ENCODE measurements around the gene KCMF1. TPM values are rescaled to one million over a fixed set of nuclear protein-coding genes. Genes with fewer than 3 reads are reported as not detected.
A peak's percentile ranks its signal among the peaks of the same experiment; 100 is the strongest.

The KCMF1 gene
- total and polyA plus RNA-seq, 2 of the 13 experiments (the other 11 are each of a cell fraction or from before 2014, with no cell fraction given), result 62.1 to 116 TPM

DNA sequence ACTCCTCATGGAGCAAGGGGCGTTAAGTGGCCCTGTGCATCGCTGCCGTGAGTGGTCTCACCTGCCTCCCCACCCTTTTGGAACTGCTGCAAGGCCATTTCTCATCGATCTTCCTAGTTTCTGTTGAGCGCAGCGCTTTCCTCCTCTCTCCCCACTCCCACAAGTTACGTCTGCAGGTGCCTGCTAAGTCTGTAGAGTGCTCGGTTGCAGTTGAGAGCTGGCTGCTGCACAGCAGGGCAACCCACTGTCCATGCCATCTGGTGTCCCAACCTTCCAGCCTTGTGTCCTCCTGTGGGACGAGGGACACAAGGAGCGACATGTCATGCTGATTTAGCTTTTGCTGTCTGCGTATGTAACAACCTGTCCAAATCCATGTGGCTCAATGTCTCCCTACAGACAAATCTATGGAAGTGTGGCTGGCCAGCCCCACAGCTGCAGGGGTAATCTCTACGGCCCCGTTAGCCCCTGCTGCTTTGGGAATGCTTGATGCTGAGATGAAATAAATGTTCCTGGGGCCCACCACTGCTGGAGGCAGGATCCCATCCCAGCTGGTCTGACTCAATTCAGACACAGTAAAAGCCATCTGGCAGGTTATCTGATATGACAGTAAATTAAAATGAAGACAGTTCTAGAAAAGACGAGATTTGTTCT is 94.1 kb downstream of the KCMF1 start (continued):
- TF ChIP-seq CEBPB (IDR thresholded peaks at IDR 0.05; ENCODE audit: borderline replicate concordance, low read depth, low read length) (no peak), RBM22 (optimal IDR thresholded peaks at IDR 0.05; ENCODE audit: low read length) (no peak), ZNF30 (CRISPR knock-in tag; IDR thresholded peaks at IDR 0.05) (no peak)
- TF ChIP-seq, protein P1, sequence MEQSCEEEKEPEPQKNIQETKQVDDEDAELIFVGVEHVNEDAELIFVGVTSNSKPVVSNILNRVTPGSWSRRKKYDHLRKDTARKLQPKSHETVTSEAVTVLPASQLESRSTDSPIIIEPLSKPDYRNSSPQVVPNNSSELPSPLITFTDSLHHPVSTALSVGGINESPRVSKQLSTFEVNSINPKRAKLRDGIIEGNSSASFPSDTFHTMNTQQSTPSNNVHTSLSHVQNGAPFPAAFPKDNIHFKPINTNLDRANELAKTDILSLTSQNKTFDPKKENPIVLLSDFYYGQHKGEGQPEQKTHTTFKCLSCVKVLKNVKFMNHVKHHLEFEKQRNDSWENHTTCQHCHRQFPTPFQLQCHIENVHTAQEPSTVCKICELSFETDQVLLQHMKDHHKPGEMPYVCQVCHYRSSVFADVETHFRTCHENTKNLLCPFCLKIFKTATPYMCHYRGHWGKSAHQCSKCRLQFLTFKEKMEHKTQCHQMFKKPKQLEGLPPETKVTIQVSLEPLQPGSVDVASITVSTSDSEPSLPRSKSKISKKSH (CRISPR knock-in tag; IDR thresholded peaks at IDR 0.05; ENCODE audit: borderline replicate concordance), result no peak

DNA sequence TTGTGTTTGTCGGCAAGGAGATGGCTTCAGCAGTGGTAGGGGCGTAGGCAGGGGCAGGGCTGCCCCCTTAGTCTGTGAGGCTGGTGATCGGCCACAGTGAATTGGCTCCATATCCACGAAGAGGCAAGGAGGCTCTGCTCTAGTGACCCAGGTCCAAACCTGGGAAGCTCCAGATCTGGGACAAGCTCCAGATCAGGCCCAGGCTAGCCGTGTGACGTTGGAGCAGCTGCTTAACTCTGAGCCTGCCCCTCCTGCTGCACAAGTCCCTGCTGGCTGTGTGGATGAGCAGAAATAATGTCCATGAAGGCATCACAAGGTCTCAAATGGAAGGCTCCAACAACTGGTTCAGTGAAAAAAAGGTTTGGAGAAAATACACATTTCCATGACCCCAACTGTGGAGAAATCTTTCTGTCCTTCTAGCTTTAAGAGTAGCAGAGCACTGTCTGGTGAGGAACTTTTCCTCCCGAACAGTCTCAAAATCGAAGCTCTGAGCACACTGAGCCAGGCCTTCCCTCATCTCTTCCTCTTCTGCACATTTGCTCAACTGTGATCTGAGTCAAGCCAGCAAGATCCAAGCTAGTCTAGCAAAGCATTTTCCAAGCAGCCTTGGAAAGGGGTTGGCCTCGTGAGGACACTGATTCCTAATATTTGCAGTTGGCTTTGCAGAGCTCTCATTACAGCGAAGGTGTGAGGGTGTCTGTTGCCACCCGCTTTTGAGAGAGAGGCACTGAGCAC is 95.2 kb downstream of the KCMF1 start:
- no peak for DNase-seq (ENCODE audit: low spot score)
- no peak for FAIRE-seq

More for the DNA sequence above, 95.2 kb downstream of the KCMF1 start:
- WGBS (ENCODE audit: low lambda C conversion rate), result 10% methylated on average over 10 of the region's 11 CpGs
- Histone ChIP-seq H3K27ac (ENCODE audit: extremely low read length, insufficient read depth, low read length) (no peak overlapping the region), H3K9me3 (ENCODE audit: low read length) (no peaks in the 10 kb centered on the region), H3K36me3 (replicated peaks in 1 of 2; ENCODE audit: control insufficient read depth in 1 of 2, insufficient read depth in 2 of 2, low read length in 2 of 2) (no peaks in the 10 kb centered on the region), H2AFZ (ENCODE audit: low read length) (no peak overlapping the region), H3K4me2 (ENCODE audit: low read depth, low read length) (peak overlapping the region; percentile 81), H3K4me1 (ENCODE audit: insufficient read depth, low read length) (peaks cover 16% of the 10 kb centered on the region), H3K79me2 (ENCODE audit: insufficient read depth, low read length) (no peaks in the 10 kb centered on the region), H3K4me3 (replicated peaks in 1 of 3; ENCODE audit: insufficient read depth in 1 of 3, low read depth in 2 of 3, low read length in 3 of 3) (0 out of 6 replicates have a peak overlapping the region, but pooled peaks of 1 of the 3 experiments have one; percentile 56), H3K9ac (ENCODE audit: insufficient read depth, low read depth, low read length) (no peak overlapping the region), H4K20me1 (ENCODE audit: insufficient read depth, low read length) (no peaks in the 10 kb centered on the region), H3K27me3 (ENCODE audit: control insufficient read depth in 1 of 2, insufficient read depth in 2 of 2, low read length in 2 of 2) (peaks cover 0 to 20% of the 10 kb centered on the region in 2 experiments; a peak in 3 of 5 replicates)
- in situ Hi-C loops (cut with HindIII; ENCODE audit: extremely low pct_ligation_motif_present, low pct_unique_long_range_greater_than_20kb), result loop anchor here (5.0 to 10.0 kb wide), 2 partner anchors 179 to 231 kb away; no protein-coding TSS in a partner anchor
- ChIA-PET POLR2A (no interaction called here), CTCF (ENCODE audit: low intra/inter-chr PET ratio, low total read pairs) (interaction anchor here (1.3 to 2.6 kb wide), 3 partner anchors 178 to 233 kb away, joined by 7 to 25 read pairs (median 21); no protein-coding TSS in a partner anchor)
- BruUV-seq (replicated peaks), result no TSS peak
- TF ChIP-seq, protein P2, sequence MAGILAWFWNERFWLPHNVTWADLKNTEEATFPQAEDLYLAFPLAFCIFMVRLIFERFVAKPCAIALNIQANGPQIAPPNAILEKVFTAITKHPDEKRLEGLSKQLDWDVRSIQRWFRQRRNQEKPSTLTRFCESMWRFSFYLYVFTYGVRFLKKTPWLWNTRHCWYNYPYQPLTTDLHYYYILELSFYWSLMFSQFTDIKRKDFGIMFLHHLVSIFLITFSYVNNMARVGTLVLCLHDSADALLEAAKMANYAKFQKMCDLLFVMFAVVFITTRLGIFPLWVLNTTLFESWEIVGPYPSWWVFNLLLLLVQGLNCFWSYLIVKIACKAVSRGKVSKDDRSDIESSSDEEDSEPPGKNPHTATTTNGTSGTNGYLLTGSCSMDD (CRISPR knock-in tag; IDR thresholded peaks at IDR 0.05), result 0 out of 2 replicates have a peak, but pooled peaks have one; percentile 28
- TF ChIP-seq ZNF501 (CRISPR knock-in tag; IDR thresholded peaks at IDR 0.05) (peak; percentile 20; the same call in 1 of the 2 replicates), MED13 (CRISPR knock-in tag; IDR thresholded peaks at IDR 0.05) (no peak)
- TF ChIP-seq, protein P3, sequence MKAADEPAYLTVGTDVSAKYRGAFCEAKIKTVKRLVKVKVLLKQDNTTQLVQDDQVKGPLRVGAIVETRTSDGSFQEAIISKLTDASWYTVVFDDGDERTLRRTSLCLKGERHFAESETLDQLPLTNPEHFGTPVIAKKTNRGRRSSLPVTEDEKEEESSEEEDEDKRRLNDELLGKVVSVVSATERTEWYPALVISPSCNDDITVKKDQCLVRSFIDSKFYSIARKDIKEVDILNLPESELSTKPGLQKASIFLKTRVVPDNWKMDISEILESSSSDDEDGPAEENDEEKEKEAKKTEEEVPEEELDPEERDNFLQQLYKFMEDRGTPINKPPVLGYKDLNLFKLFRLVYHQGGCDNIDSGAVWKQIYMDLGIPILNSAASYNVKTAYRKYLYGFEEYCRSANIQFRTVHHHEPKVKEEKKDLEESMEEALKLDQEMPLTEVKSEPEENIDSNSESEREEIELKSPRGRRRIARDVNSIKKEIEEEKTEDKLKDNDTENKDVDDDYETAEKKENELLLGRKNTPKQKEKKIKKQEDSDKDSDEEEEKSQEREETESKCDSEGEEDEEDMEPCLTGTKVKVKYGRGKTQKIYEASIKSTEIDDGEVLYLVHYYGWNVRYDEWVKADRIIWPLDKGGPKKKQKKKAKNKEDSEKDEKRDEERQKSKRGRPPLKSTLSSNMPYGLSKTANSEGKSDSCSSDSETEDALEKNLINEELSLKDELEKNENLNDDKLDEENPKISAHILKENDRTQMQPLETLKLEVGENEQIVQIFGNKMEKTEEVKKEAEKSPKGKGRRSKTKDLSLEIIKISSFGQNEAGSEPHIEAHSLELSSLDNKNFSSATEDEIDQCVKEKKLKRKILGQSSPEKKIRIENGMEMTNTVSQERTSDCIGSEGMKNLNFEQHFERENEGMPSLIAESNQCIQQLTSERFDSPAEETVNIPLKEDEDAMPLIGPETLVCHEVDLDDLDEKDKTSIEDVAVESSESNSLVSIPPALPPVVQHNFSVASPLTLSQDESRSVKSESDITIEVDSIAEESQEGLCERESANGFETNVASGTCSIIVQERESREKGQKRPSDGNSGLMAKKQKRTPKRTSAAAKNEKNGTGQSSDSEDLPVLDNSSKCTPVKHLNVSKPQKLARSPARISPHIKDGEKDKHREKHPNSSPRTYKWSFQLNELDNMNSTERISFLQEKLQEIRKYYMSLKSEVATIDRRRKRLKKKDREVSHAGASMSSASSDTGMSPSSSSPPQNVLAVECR (CRISPR knock-in tag; IDR thresholded peaks at IDR 0.05; ENCODE audit: borderline replicate concordance), result 0 out of 2 replicates have a peak, but pooled peaks have one; percentile 13
- intact Hi-C loops (cut with micrococcal nuclease; ENCODE audit: unreplicated experiment), result loop anchor here (1.0 kb wide), 1 partner anchor 219 kb away; no protein-coding TSS in a partner anchor
- ATAC-seq, result peak; percentile 26
